HepG2 (cell line): Measurements from ENCODE around the gene PPP2R5C.

Experiments
- CC2D1A ChIP-seq: sonication (generic); formaldehyde crosslinking; IDR thresholded peaks from 2 replicates; pipeline ENCODE4 v1.8.1; 2023; ENCODE audit warnings: mild to moderate bottlenecking, missing genetic modification reagents
- EP300 ChIP-seq, 3 experiments: sonication (generic) in 1 of 3; formaldehyde crosslinking in 1 of 3; IDR thresholded peaks; 2 replicates each; pipeline versions ENCODE4 v1.5.1 to v1.6.1; 2011 to 2020; ENCODE audit warnings: low read depth in 2 of 3, low read length in 2 of 3, borderline replicate concordance in 1 of 3, improper control_type of control experiment in 1 of 3, mild to moderate bottlenecking in 1 of 3, missing genetic modification reagents in 1 of 3, moderate library complexity in 1 of 3
- NPAS2 ChIP-seq: sonication (generic); formaldehyde crosslinking; IDR thresholded peaks from 2 replicates; pipeline ENCODE4 v1.8.0; 2022; ENCODE audit warnings: mild to moderate bottlenecking, missing genetic modification reagents, borderline replicate concordance
- POLR2A ChIP-seq, 2 experiments: IDR thresholded peaks; 2 replicates each; pipeline ENCODE4 v1.6.1; 2011; ENCODE audit warnings: low read depth in 2 of 2, low read length in 2 of 2, mild to moderate bottlenecking in 1 of 2, moderate library complexity in 1 of 2; ENCODE audit not compliant: insufficient read depth in 1 of 2
- SIN3A ChIP-seq: IDR thresholded peaks from 2 replicates; pipeline ENCODE4 v1.6.1; 2011; ENCODE audit warnings: low read depth, mild to moderate bottlenecking, control low read depth, low read length, borderline replicate concordance
- U2AF1 ChIP-seq: fragments of 200-400 bp; formaldehyde crosslinking; optimal IDR thresholded peaks from 2 replicates; pipeline ENCODE3; 2017; ENCODE audit warnings: mild to moderate bottlenecking, low read depth, low read length
- ZFP41 ChIP-seq: sonication (generic); formaldehyde crosslinking; IDR thresholded peaks from 2 replicates; pipeline ENCODE4 v1.4.0; 2020; ENCODE audit warnings: mild to moderate bottlenecking, missing genetic modification reagents, borderline replicate concordance
- ZFP62 ChIP-seq: sonication (generic); formaldehyde crosslinking; IDR thresholded peaks from 2 replicates; pipeline ENCODE4 v1.4.0; 2020; ENCODE audit warnings: missing genetic modification reagents
- TF ChIP-seq, protein P1 (sequence below), 2 experiments: IDR thresholded peaks; 2 replicates each; pipeline ENCODE4 v1.6.1; 2011 to 2012; ENCODE audit warnings: low read length in 2 of 2, borderline replicate concordance in 1 of 2, low read depth in 1 of 2, mild to moderate bottlenecking in 1 of 2, moderate library complexity in 1 of 2
- TF ChIP-seq, protein P2 (sequence below): sonication (generic); formaldehyde crosslinking; IDR thresholded peaks from 2 replicates; pipeline ENCODE4 v1.4.0; 2020; ENCODE audit warnings: mild to moderate bottlenecking, missing genetic modification reagents

DNA sequence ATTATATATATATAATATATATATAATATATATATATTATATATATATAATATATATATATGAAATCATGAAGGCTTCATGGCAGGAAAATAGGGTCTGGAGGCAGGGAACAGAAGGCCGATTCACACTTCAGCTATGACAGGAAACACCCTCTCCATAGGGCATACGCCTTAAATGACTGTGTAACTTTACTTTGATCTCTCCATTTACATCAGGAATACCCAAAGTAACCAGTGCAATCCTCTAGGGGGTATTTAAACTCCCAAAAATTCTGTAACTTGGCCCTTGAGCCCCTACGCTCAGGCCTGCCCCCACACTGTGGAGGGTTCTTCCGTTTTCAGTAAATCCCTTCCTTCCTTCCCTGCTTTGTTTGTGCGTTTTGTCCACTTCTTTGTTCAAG is 40.4 kb upstream of the PPP2R5C start:
- TF ChIP-seq POLR2A (IDR thresholded peaks at IDR 0.05; ENCODE audit: insufficient read depth in 1 of 2, low read depth in 2 of 2, low read length in 2 of 2), result no peak
- no peak for TF ChIP-seq CC2D1A (CRISPR knock-in tag)
- TF ChIP-seq NPAS2 (CRISPR knock-in tag), result no peak
- TF ChIP-seq SIN3A, result no peak
- no peak for TF ChIP-seq ZFP62 (CRISPR knock-in tag)
- TF ChIP-seq EP300 (IDR thresholded peaks at IDR 0.05; ENCODE audit: low read depth in 2 of 2, low read length in 2 of 2), result no peak
- TF ChIP-seq EP300 (CRISPR knock-in tag; IDR thresholded peaks at IDR 0.05; ENCODE audit: borderline replicate concordance), result no peak
- TF ChIP-seq, protein P1, sequence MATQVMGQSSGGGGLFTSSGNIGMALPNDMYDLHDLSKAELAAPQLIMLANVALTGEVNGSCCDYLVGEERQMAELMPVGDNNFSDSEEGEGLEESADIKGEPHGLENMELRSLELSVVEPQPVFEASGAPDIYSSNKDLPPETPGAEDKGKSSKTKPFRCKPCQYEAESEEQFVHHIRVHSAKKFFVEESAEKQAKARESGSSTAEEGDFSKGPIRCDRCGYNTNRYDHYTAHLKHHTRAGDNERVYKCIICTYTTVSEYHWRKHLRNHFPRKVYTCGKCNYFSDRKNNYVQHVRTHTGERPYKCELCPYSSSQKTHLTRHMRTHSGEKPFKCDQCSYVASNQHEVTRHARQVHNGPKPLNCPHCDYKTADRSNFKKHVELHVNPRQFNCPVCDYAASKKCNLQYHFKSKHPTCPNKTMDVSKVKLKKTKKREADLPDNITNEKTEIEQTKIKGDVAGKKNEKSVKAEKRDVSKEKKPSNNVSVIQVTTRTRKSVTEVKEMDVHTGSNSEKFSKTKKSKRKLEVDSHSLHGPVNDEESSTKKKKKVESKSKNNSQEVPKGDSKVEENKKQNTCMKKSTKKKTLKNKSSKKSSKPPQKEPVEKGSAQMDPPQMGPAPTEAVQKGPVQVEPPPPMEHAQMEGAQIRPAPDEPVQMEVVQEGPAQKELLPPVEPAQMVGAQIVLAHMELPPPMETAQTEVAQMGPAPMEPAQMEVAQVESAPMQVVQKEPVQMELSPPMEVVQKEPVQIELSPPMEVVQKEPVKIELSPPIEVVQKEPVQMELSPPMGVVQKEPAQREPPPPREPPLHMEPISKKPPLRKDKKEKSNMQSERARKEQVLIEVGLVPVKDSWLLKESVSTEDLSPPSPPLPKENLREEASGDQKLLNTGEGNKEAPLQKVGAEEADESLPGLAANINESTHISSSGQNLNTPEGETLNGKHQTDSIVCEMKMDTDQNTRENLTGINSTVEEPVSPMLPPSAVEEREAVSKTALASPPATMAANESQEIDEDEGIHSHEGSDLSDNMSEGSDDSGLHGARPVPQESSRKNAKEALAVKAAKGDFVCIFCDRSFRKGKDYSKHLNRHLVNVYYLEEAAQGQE (IDR thresholded peaks at IDR 0.05; ENCODE audit: borderline replicate concordance in 1 of 2, low read depth in 1 of 2, low read length in 2 of 2), result no peak
- TF ChIP-seq, protein P2, sequence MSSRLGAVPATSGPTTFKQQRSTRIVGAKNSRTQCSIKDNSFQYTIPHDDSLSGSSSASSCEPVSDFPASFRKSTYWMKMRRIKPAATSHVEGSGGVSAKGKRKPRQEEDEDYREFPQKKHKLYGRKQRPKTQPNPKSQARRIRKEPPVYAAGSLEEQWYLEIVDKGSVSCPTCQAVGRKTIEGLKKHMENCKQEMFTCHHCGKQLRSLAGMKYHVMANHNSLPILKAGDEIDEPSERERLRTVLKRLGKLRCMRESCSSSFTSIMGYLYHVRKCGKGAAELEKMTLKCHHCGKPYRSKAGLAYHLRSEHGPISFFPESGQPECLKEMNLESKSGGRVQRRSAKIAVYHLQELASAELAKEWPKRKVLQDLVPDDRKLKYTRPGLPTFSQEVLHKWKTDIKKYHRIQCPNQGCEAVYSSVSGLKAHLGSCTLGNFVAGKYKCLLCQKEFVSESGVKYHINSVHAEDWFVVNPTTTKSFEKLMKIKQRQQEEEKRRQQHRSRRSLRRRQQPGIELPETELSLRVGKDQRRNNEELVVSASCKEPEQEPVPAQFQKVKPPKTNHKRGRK, result no peak
- TF ChIP-seq U2AF1, result no peak
- no peak for TF ChIP-seq ZFP41 (CRISPR knock-in tag)
